Keratinocyte (primary cell): ENCODE measurements around the gene SARNP. TPM values are rescaled to one million over a fixed set of nuclear protein-coding genes. Genes with fewer than 3 reads are reported as not detected.
A peak's percentile ranks its signal among the peaks of the same experiment; 100 is the strongest.

ENCODE experiments used
- DNase-seq: peaks from one replicate; pipeline ENCODE4 v3.0.0-alpha.2; 2011; ENCODE audit warnings: low read depth, missing footprints, low spot score
- FAIRE-seq: peaks from 2 replicates; lab custom pipeline; 2011; peaks lifted over from hg19 to GRCh38; lab: Jason Lieb, UNC
- H2AFZ ChIP-seq: 2 replicates; pipeline ENCODE4 v1.6.0; 2012; ENCODE audit warnings: low read length, control low read depth, inconsistent platforms; ENCODE audit not compliant: control insufficient read depth
- H3K27ac ChIP-seq: 2 replicates; pipeline ENCODE4 v1.5.1; 2011; ENCODE audit warnings: low read length; ENCODE audit not compliant: control insufficient read depth, insufficient read depth
- H3K27me3 ChIP-seq: 3 replicates; pipeline ENCODE4 v1.6.0; 2011; ENCODE audit warnings: low read length; ENCODE audit not compliant: control insufficient read depth, insufficient read depth; ENCODE audit errors: extremely low read depth
- H3K36me3 ChIP-seq, 2 experiments: 2 replicates in 1 of 2; 3 replicates in 1 of 2; pipeline ENCODE4 v1.5.1; 2011; ENCODE audit warnings: low read length in 2 of 2, mild to moderate bottlenecking in 1 of 2; ENCODE audit not compliant: control insufficient read depth in 2 of 2, insufficient read depth in 2 of 2; ENCODE audit errors: extremely low read depth in 1 of 2
- H3K4me1 ChIP-seq: 3 replicates; pipeline ENCODE4 v1.5.1; 2011; ENCODE audit warnings: low read length; ENCODE audit not compliant: control insufficient read depth, insufficient read depth; ENCODE audit errors: extremely low read depth
- H3K4me2 ChIP-seq: 3 replicates; pipeline ENCODE4 v1.6.0; 2011; ENCODE audit warnings: low read depth, low read length; ENCODE audit not compliant: control insufficient read depth, insufficient read depth; ENCODE audit errors: extremely low read depth
- H3K4me3 ChIP-seq, 3 experiments: fragments of 200-600 bp in 1 of 3; sonication (generic) in 1 of 3; 2 replicates in 2 of 3; 3 replicates in 1 of 3; pipeline ENCODE4 v1.5.1; 2011 to 2016; ENCODE audit warnings: low read length in 3 of 3, mild to moderate bottlenecking in 3 of 3, control low read depth in 2 of 3, inconsistent platforms in 1 of 3, low read depth in 1 of 3, mixed read lengths in 1 of 3, mixed run types in 1 of 3, moderate library complexity in 1 of 3; ENCODE audit not compliant: control insufficient read depth in 2 of 3, insufficient read depth in 2 of 3; ENCODE audit errors: extremely low read depth in 1 of 3
- H3K79me2 ChIP-seq: 2 replicates; pipeline ENCODE4 v1.6.0; 2012; ENCODE audit warnings: low read length; ENCODE audit not compliant: control insufficient read depth, insufficient read depth
- H3K9ac ChIP-seq: 3 replicates; pipeline ENCODE4 v1.6.0; 2011; ENCODE audit warnings: low read length; ENCODE audit not compliant: control insufficient read depth, insufficient read depth; ENCODE audit errors: extremely low read depth
- H3K9me1 ChIP-seq: 3 replicates; pipeline ENCODE4 v1.6.0; 2011; ENCODE audit warnings: low read length; ENCODE audit not compliant: control insufficient read depth, insufficient read depth; ENCODE audit errors: extremely low read depth
- H3K9me3 ChIP-seq: 2 replicates; pipeline ENCODE4 v1.5.1; 2012; ENCODE audit warnings: low read depth, low read length; ENCODE audit not compliant: control insufficient read depth
- H4K20me1 ChIP-seq: 3 replicates; pipeline ENCODE4 v1.6.0; 2011; ENCODE audit warnings: low read length; ENCODE audit not compliant: control insufficient read depth, insufficient read depth; ENCODE audit errors: extremely low read depth
- EZH2 ChIP-seq: IDR thresholded peaks from one replicate; pipeline ENCODE4 v1.6.1; 2012; ENCODE audit warnings: inconsistent platforms, mild to moderate bottlenecking, low read length, moderate library complexity
- dilution Hi-C: fragments of 300-500 bp; cut with MboI; formaldehyde crosslinking; loops from one replicate; pipeline ENCODE4 v1.7.0; 2020; ENCODE audit warnings: low sequenced_read_pairs; ENCODE audit not compliant: extremely low pct_ligation_motif_present
- polyA plus RNA-seq, 5 experiments: library from polyadenylated mRNA; depleted of rRNA in 3 of 5; stranded (reverse) in 3 of 5; stranded (forward) in 1 of 5; unstranded in 1 of 5; fragments of >200 nt; gene quantifications; 1 replicate in 1 of 5; 2 replicates in 3 of 5; 3 replicates in 1 of 5; pipeline versions ENCODE4 v1.2.1 to v1.2.3, GENCODE V29; 2011 to 2012; ENCODE audit warnings: missing spikeins in 2 of 5, low read depth in 1 of 5, low replicate concordance in 1 of 5
- TF ChIP-seq, protein P1 (sequence below), 3 experiments: IDR thresholded peaks in 1 of 3; conservative IDR thresholded peaks in 1 of 3; optimal IDR thresholded peaks in 1 of 3; 2 replicates in 2 of 3; 3 replicates in 1 of 3; pipeline versions ENCODE3 to v1.5.1; 2011; ENCODE audit warnings: low read length in 3 of 3, mild to moderate bottlenecking in 3 of 3, moderate library complexity in 2 of 3, control low read depth in 1 of 3, inconsistent platforms in 1 of 3; ENCODE audit not compliant: insufficient read depth in 2 of 3; ENCODE audit errors: extremely low read depth in 1 of 3

SARNP gene
- polyA plus RNA-seq, 1 donor (not counting 4 experiments of a cell fraction or from before 2014, with no cell fraction given) = 168 TPM

DNA sequence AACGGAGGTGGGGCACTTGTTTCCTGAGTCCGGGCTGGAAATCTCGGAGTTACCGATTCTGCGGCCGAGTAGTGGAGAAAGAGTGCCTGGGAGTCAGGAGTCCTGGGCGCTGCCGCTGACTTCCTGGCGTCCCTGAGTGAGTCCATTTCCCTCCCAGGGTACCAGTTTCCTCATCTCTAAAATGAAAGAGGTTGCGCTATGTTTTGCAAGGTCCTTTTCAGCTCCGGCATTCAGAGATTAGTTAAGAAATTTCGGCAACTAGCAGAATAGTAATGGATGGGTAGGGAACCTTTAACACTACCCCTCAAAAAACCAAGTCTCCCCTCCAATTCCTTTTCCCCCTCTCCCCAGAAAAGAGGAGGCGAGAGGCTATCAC is 101.0 kb downstream of the SARNP start:
- Histone ChIP-seq H2AFZ (peak overlapping the region; percentile 95), H3K36me3 (no peaks in the 10 kb centered on the region), H3K9ac (peak overlapping the region; percentile 87), H4K20me1 (no peaks in the 10 kb centered on the region), H3K9me1 (no peaks in the 10 kb centered on the region), H3K4me3 (peak overlapping the region; percentile 45 to 76 (median 72)), H3K79me2 (no peaks in the 10 kb centered on the region), H3K9me3 (no peaks in the 10 kb centered on the region), H3K27me3 (peaks cover 7% of the 10 kb centered on the region), H3K4me2 (peak overlapping the region; percentile 71), H3K4me1 (peaks cover 41% of the 10 kb centered on the region), H3K27ac (peak overlapping the region; percentile 87)
- TF ChIP-seq, protein P1, sequence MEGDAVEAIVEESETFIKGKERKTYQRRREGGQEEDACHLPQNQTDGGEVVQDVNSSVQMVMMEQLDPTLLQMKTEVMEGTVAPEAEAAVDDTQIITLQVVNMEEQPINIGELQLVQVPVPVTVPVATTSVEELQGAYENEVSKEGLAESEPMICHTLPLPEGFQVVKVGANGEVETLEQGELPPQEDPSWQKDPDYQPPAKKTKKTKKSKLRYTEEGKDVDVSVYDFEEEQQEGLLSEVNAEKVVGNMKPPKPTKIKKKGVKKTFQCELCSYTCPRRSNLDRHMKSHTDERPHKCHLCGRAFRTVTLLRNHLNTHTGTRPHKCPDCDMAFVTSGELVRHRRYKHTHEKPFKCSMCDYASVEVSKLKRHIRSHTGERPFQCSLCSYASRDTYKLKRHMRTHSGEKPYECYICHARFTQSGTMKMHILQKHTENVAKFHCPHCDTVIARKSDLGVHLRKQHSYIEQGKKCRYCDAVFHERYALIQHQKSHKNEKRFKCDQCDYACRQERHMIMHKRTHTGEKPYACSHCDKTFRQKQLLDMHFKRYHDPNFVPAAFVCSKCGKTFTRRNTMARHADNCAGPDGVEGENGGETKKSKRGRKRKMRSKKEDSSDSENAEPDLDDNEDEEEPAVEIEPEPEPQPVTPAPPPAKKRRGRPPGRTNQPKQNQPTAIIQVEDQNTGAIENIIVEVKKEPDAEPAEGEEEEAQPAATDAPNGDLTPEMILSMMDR (optimal IDR thresholded peaks at IDR 0.05 in 1 of 3, IDR thresholded peaks at IDR 0.05 in 1 of 3, conservative IDR thresholded peaks at IDR 0.05 in 1 of 3; ENCODE audit: extremely low read depth in 1 of 3, insufficient read depth in 2 of 3, low read length in 3 of 3) = no peak
- no peak for TF ChIP-seq EZH2
- FAIRE-seq (no peak), DNase-seq (no peak)
- dilution Hi-C loops = no loop called here

DNA sequence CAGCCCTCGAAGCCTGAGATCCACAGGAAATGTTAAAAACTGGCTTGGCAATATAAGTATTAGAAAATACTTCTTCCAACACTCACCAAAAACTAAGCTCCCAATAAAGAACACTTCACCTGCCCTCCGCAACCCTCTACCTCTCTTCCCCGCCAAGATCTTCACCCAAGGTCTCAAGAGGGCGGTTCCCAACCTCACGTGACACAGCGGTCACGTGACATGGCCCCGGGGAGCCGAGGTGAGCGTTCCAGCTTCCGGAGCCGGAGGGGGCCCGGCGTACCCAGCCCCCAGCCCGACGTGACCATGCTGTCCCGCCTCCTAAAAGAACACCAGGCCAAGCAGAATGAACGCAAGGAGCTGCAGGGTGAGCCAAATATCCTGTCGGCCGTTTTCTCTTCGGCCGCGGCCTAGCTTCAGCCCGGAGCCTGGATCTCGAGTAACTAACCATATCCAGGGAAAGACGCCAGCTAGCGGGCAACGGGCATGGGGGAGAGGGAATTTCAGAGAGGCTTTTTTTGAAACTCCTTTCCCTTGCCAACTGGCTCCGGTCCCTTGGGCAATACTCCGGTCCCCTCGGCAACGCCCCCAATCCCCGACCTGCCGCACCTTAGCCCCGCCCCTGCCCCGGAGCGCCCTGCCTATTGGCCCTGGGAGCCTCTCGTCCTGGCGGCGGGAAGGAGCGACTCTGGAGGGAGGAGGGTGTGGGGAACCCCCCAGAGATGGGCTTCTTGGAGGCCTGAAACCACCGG is 101.5 kb downstream of the SARNP start, which contains the start of gene BLOC1S1:
Gene BLOC1S1 (plus strand): TSS at position 214 of the 749 bp plus-strand sequence. CDS start 6 bp downstream, at position 220.
- dilution Hi-C loops = no loop called here
- Histone ChIP-seq H3K4me1 (peaks cover 36% of the 10 kb centered on the region), H3K27ac (peak within 1 kb of the TSS; percentile 87), H3K79me2 (no peaks in the 10 kb centered on the region), H4K20me1 (no peaks in the 10 kb centered on the region), H3K4me3 (peak within 1 kb of the TSS; percentile 45 to 76 (median 72)), H2AFZ (peak within 1 kb of the TSS; percentile 95), H3K27me3 (peaks cover 8% of the 10 kb centered on the region), H3K9ac (peak within 1 kb of the TSS; percentile 87), H3K4me2 (peak within 1 kb of the TSS; percentile 71), H3K9me3 (no peaks in the 10 kb centered on the region), H3K9me1 (no peaks in the 10 kb centered on the region), H3K36me3 (no peaks in the 10 kb centered on the region)
- TF ChIP-seq, protein P1 (optimal IDR thresholded peaks at IDR 0.05 in 1 of 3, IDR thresholded peaks at IDR 0.05 in 1 of 3, conservative IDR thresholded peaks at IDR 0.05 in 1 of 3; ENCODE audit: extremely low read depth in 1 of 3, insufficient read depth in 2 of 3, low read length in 3 of 3) = no peak
- no peak for TF ChIP-seq EZH2
- no peak for FAIRE-seq
- DNase-seq = peak; percentile 73
